Measurements from ENCODE around the gene CREG1. TPM values are rescaled to one million over a fixed set of nuclear protein-coding genes. Genes with fewer than 3 reads are reported as not detected.

CREG1 gene
- total RNA-seq: 10 to 100 TPM in 1 of 2 experiments, 1 to 10 TPM in 1; 9.8 to 11.2 TPM

GRCh38 chr1:167553136-167554027, at the start of gene CREG1:
TSS of gene CREG1 (minus strand) at chr1:167553762.
- H3K9me3 Mint-ChIP-seq: no peaks in the 10 kb centered on the region
- H3K4me3 Mint-ChIP-seq: peak within 1 kb of the TSS; percentile 91
- peaks cover 3% of the 10 kb centered on the region for H3K36me3 Mint-ChIP-seq
- POLR2A ChIA-PET: interaction anchor here (0.6 to 1.2 kb wide), 10 partner anchors 13 to 333 kb away, joined by 3 to 6 read pairs (median 3); partner anchors contain the start of genes CD247 and POU2F1
- peak; percentile 94 for DNase-seq
- ATAC-seq (ENCODE audit: low read depth): peak; percentile 99
- H3K27ac Mint-ChIP-seq: peak within 1 kb of the TSS; percentile 69
- H3K27me3 Mint-ChIP-seq: peaks cover 11% of the 10 kb centered on the region
- H3K4me1 Mint-ChIP-seq: peaks cover 27% of the 10 kb centered on the region

DNA sequence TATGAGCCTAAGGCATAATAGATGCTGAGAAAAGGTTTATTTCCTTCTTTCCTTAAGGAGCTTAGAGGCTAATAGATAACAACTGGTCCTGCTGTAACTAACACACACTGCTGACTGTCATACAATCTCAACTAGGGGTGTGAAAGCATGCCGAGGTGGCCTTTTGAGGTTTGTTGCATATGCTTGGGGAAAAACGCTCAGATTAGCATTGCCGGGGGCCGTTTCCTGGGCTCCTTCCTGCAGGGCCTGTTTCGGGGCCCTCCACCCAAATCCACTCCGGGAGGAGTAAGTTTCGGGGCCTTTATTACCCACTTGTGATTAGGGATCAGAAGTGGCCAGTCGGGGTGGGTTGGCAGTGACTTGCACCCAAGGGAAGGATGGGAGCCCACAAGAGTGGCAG, 49.3 kb upstream of the CREG1 start:
- no peak for ATAC-seq (ENCODE audit: low read depth)
- POLR2A ChIA-PET: interaction anchor here (3.0 to 3.9 kb wide), 3 partner anchors 14 to 34 kb away, joined by 15 to 79 read pairs (median 42); partner anchors contain the start of gene RCSD1
- Mint-ChIP-seq H3K27me3 (no peaks in the 10 kb centered on the region), H3K4me3 (no peak overlapping the region), H3K4me1 (peaks cover 37% of the 10 kb centered on the region), H3K27ac (peak overlapping the region; percentile 34), H3K36me3 (peaks cover 17% of the 10 kb centered on the region), H3K9me3 (peaks cover 9% of the 10 kb centered on the region)
- peak; percentile 38 for DNase-seq

DNA sequence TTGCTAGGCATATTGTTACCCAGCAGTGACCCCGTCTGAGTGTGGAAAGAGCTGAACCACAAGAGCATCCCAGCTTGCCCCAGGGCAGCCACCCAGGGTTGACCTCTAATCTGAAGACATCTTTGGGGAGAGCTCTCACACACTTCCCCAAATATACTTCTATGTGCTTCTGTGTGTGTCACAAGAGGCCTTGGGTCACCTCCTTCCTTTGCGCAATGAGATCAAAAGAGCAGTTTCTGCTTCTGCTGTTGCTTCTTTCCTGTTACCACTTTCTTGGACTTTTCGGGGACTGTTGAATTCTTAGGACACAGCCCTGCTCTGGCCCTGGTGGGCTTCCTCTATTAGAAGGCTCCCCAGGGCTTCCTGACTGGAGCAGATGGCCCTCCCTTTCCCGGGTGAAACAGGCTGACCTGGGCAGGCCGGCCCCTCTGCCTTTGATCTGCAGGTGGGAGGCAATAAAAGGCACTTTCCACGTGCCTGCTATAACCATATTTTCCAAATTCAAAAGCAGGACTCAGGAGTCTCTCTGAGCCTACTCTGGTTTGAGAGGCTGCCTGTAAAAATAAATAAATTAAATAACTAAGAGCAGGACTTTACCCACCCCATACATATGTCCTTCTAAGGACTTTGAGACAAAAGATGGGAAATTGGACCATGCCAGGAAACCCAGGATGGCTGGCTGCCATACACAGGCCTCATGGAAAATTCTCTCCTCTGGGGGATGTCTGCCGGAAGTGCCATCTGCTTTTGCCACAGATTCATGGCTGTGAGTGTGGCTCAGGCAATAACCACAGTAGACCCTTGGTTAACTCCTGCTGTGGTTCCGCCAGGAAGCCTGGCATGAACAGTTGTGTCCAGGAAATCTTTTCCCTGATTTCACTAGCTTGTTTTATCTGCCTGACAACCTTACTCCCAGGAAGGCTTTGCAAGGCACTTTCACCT, 48.2 kb upstream of the CREG1 start:
- POLR2A ChIA-PET: interaction anchor here (1.0 to 3.9 kb wide), 5 partner anchors 15 to 112 kb away, joined by 4 to 79 read pairs (median 15); partner anchors contain the start of gene RCSD1
- ATAC-seq (ENCODE audit: low read depth) (peak; percentile 61), DNase-seq (peak; percentile 46)
- peaks cover 37% of the 10 kb centered on the region for H3K4me1 Mint-ChIP-seq
- H3K27me3 Mint-ChIP-seq: no peaks in the 10 kb centered on the region
- peak overlapping the region; percentile 68 for H3K4me3 Mint-ChIP-seq
- H3K9me3 Mint-ChIP-seq: peaks cover 7% of the 10 kb centered on the region
- H3K27ac Mint-ChIP-seq: peak overlapping the region; percentile 82
- peaks cover 10% of the 10 kb centered on the region for H3K36me3 Mint-ChIP-seq

- POLR2A ChIA-PET: interaction anchor here (1.2 to 3.9 kb wide), 9 partner anchors 12 to 337 kb away, joined by 3 to 79 read pairs (median 4); partner anchors contain the start of genes MPC2 and RCSD1
- H3K27ac Mint-ChIP-seq: peak overlapping the region; percentile 82
- peaks cover 4% of the 10 kb centered on the region for H3K9me3 Mint-ChIP-seq
- peaks cover 7% of the 10 kb centered on the region for H3K36me3 Mint-ChIP-seq
- peak; percentile 46 for DNase-seq
- peaks cover 37% of the 10 kb centered on the region for H3K4me1 Mint-ChIP-seq
- ATAC-seq (ENCODE audit: low read depth): peak; percentile 79
- H3K4me3 Mint-ChIP-seq: peak overlapping the region; percentile 76
- H3K27me3 Mint-ChIP-seq: no peaks in the 10 kb centered on the region
These were observed 46.5 kb upstream of the CREG1 start for GRCh38 chr1:167599957-167600581.

DNA sequence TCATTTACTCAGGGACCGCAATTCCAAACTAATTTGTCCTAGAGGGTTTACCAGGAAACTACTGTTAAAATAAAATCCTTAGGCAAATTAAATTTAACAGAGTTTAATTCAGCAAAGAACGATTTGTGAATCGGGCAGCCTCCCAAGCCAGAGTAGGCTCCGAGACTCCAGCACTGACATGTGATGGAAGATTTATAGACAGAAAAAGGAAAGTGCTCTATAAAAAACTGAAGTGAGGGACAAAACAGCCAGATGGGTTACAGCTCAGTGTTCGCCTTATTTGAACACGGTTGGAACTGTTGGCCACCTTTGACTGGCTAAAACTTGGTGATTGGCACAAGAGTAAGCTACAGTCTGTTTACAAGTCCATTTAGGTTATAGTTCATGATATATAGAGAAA, 41.3 kb upstream of the CREG1 start:
- Mint-ChIP-seq H3K36me3 (peaks cover under 1% of the 10 kb centered on the region), H3K4me3 (no peak overlapping the region), H3K9me3 (no peaks in the 10 kb centered on the region), H3K27ac (no peak overlapping the region), H3K4me1 (peaks cover 5% of the 10 kb centered on the region), H3K27me3 (no peaks in the 10 kb centered on the region)
- no peak for DNase-seq
- POLR2A ChIA-PET: no interaction called here
- no peak for ATAC-seq (ENCODE audit: low read depth)

- no peaks in the 10 kb centered on the region for H3K27me3 Mint-ChIP-seq
- POLR2A ChIA-PET: no interaction called here
- DNase-seq (no peak), ATAC-seq (ENCODE audit: low read depth) (no peak)
- no peak overlapping the region for H3K4me3 Mint-ChIP-seq
- peaks cover 3% of the 10 kb centered on the region for H3K4me1 Mint-ChIP-seq
- no peaks in the 10 kb centered on the region for H3K36me3 Mint-ChIP-seq
- H3K9me3 Mint-ChIP-seq: no peaks in the 10 kb centered on the region
- no peak overlapping the region for H3K27ac Mint-ChIP-seq
These were observed 40.3 kb upstream of the CREG1 start for GRCh38 chr1:167593860-167594259.

- Mint-ChIP-seq H3K27ac (no peak overlapping the region), H3K4me1 (peaks cover 3% of the 10 kb centered on the region), H3K4me3 (no peak overlapping the region), H3K27me3 (no peaks in the 10 kb centered on the region), H3K9me3 (no peaks in the 10 kb centered on the region), H3K36me3 (no peaks in the 10 kb centered on the region)
- DNase-seq (no peak), ATAC-seq (ENCODE audit: low read depth) (no peak)
- POLR2A ChIA-PET: no interaction called here
These were observed 38.9 kb upstream of the CREG1 start for GRCh38 chr1:167592475-167592874.

DNA sequence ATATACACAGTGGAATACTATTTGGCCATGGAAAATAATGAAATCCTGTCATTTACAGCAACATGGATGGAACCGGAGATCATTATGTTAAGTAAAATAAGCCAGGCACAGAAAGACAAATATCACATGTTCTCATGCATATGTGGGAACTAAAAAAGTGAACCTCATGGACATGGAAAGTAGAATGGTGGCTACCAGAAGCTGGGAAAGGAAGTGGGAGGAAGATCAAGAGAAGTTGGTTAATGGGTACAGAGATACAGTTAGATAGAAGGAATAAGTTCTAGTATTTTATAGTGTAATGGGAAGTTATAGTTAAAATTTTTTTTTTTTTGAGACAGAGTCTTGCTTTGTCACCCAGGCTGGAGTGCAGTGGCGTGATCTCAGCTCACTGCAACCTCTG, 34.8 kb upstream of the CREG1 start:
- no peaks in the 10 kb centered on the region for H3K36me3 Mint-ChIP-seq
- no peaks in the 10 kb centered on the region for H3K9me3 Mint-ChIP-seq
- POLR2A ChIA-PET: no interaction called here
- H3K27ac Mint-ChIP-seq: no peak overlapping the region
- peaks cover 2% of the 10 kb centered on the region for H3K4me1 Mint-ChIP-seq
- H3K4me3 Mint-ChIP-seq: no peak overlapping the region
- no peaks in the 10 kb centered on the region for H3K27me3 Mint-ChIP-seq
- DNase-seq (no peak), ATAC-seq (ENCODE audit: low read depth) (no peak)

DNA sequence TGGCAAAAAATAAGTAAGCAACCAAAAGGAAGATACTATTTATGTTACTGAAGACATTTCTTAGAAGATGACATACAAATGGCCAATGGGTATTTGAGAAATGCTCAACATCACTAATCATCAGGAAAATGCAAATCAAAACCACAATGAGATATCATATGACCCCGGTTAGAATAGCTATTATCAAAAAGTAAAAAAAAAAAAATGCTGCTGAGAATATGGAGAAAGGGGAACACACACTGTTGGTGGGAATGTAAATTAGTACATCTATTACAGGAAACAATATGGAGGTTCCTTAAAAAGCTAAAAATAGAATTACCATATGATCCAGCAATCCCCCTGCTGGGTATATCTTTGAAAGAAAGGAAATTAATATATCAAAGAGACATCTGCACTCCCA, 34.3 kb upstream of the CREG1 start:
- ATAC-seq (ENCODE audit: low read depth): no peak
- H3K4me1 Mint-ChIP-seq: no peaks in the 10 kb centered on the region
- H3K36me3 Mint-ChIP-seq: no peaks in the 10 kb centered on the region
- no peaks in the 10 kb centered on the region for H3K9me3 Mint-ChIP-seq
- H3K27me3 Mint-ChIP-seq: no peaks in the 10 kb centered on the region
- no peak overlapping the region for H3K27ac Mint-ChIP-seq
- H3K4me3 Mint-ChIP-seq: no peak overlapping the region
- DNase-seq: no peak
- POLR2A ChIA-PET: no interaction called here

DNA sequence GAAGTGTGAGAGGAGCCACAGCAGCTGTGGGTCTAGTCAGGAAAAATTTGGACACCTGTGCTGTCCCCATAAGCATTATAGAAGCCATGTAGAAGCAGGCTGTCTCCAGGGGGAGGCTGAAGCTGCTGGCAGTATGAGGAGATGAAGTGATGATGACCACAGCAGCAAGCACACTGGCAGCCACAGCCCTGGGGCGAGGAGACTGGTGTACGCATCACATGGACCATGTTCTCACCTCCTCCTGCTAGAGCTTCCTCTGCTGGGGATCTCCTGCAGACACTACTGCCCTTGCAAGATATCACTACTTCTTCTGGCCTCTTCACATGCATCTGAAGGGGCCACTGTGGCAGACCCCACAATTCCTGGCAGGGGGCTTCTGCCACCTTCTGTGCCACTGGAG, 33.8 kb upstream of the CREG1 start:
- Mint-ChIP-seq H3K4me1 (no peaks in the 10 kb centered on the region), H3K4me3 (no peak overlapping the region), H3K9me3 (no peaks in the 10 kb centered on the region), H3K27me3 (no peaks in the 10 kb centered on the region), H3K36me3 (no peaks in the 10 kb centered on the region), H3K27ac (no peak overlapping the region)
- POLR2A ChIA-PET: no interaction called here
- DNase-seq: no peak
- no peak for ATAC-seq (ENCODE audit: low read depth)

DNA sequence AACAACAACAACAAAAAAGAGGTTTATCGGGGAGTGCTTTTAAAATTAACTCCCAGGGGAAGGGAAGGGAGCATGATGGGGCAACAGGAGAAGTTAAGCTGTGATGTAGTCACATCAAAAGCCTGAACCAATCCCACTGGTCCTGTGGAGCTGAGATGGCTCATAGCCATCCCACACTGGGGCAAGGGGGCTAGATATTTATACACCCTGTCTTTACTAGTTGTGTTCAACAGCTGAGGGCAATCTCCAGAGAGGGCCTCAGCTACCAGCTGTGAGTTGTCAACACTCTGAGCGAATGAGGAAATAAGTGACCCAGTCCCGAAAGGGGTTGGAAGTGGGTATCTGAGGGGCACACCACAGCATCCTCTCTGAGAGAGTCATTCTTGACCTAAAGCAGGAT, 31.0 kb upstream of the CREG1 start:
- ATAC-seq (ENCODE audit: low read depth): no peak
- Mint-ChIP-seq H3K27ac (no peak overlapping the region), H3K4me3 (no peak overlapping the region), H3K4me1 (no peaks in the 10 kb centered on the region), H3K36me3 (no peaks in the 10 kb centered on the region), H3K27me3 (no peaks in the 10 kb centered on the region), H3K9me3 (no peaks in the 10 kb centered on the region)
- POLR2A ChIA-PET: no interaction called here
- no peak for DNase-seq

DNA sequence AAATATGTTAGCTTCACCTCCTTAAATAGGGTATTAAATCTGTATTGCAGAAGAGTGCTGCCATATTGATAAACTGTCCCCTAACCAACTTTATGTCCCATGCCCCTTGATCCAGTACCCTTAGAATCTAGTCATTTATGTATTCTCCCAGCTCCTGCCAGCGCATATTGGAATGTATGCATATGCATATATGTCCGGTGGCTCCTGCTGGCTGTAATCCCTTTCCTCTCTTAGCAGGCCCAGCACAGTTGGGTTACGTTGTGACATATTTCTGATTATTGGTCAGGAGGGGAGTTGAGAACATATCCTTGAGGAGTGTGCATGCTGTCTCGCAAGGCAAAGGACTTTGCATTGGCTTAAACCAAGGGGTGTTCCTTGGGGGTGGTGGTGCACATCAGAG, 29.2 kb upstream of the CREG1 start:
- POLR2A ChIA-PET: no interaction called here
- ATAC-seq (ENCODE audit: low read depth) (no peak), DNase-seq (no peak)
- Mint-ChIP-seq H3K4me1 (no peaks in the 10 kb centered on the region), H3K9me3 (no peaks in the 10 kb centered on the region), H3K27me3 (peaks cover 3% of the 10 kb centered on the region), H3K27ac (no peak overlapping the region), H3K36me3 (no peaks in the 10 kb centered on the region), H3K4me3 (no peak overlapping the region)

- ATAC-seq (ENCODE audit: low read depth): no peak
- POLR2A ChIA-PET: no interaction called here
These were observed 28.5 kb upstream of the CREG1 start for GRCh38 chr1:167582064-167582463.

More at GRCh38 chr1:167582064-167582463, 28.5 kb upstream of the CREG1 start:
- H3K4me1 Mint-ChIP-seq: no peaks in the 10 kb centered on the region
- H3K9me3 Mint-ChIP-seq: no peaks in the 10 kb centered on the region
- no peak overlapping the region for H3K27ac Mint-ChIP-seq
- H3K27me3 Mint-ChIP-seq: peaks cover 7% of the 10 kb centered on the region
- H3K4me3 Mint-ChIP-seq: no peak overlapping the region
- H3K36me3 Mint-ChIP-seq: no peaks in the 10 kb centered on the region
- DNase-seq: no peak

Data from activated naive CD8-positive, alpha-beta T cell treated with anti-CD3 and anti-CD28 coated beads, Interleukin-2, amount 10 ng/mL, durations not matched to agents 7 days and 5 days (primary cell).